GM12872 (cell line): ENCODE data around the gene MGST3.

ENCODE experiments used
- TF ChIP-seq, protein P1 (sequence below): IDR thresholded peaks from 3 replicates; pipeline ENCODE4 v1.5.1; 2011; ENCODE audit warnings: low read depth, mild to moderate bottlenecking, low read length, moderate library complexity; ENCODE audit not compliant: insufficient read depth

MGST3 gene

DNA sequence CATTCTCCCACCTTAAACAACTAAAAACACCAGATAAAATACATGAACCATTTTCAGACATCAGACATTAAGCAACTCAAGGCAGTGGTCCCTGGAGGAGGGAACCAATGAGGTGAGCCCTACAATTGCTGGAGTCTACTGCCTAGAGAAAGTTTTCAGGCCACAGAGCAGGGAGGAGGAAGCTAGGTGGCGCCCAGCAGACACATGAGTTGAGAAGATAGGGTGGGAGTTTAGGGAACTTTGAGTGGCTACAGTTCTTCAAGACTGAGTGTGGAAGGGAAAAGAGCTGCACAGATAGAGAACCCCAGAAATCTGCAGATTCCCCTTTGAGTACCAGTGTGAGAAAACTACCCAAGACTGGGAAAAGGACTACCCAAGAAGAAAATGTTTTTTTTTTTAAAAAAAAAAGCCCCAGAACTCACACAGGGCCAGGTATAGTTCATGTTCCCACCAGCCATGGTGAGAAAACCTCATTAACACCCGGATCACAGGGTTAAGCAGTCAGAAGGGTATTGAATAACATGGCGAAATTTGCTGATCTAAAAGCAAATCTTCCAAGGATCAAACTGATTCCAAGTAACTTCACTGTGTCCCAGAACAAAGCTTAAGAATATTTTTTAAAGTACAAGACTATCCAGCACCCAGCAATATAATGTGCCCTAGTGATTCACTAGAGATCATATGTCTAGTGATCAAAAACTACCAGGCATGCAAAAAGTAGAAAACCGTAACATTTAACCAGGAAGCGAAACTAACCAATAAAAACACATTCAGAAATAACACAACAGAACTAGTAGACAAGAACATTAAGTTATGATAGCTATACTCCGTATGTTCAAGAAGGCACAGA, 55.3 kb downstream of the MGST3 start:
- TF ChIP-seq, protein P1, sequence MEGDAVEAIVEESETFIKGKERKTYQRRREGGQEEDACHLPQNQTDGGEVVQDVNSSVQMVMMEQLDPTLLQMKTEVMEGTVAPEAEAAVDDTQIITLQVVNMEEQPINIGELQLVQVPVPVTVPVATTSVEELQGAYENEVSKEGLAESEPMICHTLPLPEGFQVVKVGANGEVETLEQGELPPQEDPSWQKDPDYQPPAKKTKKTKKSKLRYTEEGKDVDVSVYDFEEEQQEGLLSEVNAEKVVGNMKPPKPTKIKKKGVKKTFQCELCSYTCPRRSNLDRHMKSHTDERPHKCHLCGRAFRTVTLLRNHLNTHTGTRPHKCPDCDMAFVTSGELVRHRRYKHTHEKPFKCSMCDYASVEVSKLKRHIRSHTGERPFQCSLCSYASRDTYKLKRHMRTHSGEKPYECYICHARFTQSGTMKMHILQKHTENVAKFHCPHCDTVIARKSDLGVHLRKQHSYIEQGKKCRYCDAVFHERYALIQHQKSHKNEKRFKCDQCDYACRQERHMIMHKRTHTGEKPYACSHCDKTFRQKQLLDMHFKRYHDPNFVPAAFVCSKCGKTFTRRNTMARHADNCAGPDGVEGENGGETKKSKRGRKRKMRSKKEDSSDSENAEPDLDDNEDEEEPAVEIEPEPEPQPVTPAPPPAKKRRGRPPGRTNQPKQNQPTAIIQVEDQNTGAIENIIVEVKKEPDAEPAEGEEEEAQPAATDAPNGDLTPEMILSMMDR, result peak; percentile 27; the same call in 2 of the 3 replicates

DNA sequence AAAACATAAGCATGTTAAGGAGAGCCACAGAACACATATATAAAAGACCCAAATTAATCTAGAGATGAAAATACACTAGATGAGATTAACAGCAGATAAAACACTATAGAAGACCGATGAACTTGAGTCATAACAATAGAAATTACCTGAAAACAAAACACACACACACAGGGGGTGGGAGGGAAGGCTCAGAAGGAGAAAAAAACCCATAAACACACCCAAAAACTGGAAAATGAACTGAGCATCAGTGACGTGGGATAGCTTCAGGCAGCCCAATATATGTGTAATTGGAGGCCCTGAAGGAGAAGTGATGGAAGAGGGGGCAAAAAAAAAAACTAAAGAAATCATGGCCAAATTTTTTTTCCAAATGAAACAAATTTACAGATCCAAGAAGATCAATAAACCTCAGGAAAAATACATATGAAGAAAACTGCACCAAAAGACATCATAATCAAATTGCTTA, 56.0 kb downstream of the MGST3 start:
- TF ChIP-seq, protein P1, result no peak

DNA sequence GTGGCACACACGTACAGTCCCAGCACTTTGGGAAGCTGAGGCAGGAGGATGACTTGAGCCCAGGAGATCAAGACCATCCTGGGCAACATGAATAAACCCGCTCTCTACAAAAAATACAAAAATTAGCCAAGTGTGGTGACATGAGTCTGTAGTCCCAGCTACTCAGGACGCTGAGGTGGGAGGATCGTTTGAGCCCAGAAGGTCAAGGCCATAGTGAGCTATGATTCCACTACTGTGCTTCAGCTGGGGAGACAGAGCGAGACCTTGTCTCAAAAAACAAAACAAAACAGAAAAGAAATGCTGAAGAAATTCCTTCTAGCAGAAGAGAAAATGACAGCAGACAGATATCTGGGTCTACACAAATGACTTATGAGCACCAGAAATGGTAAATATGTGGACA, 57.0 kb downstream of the MGST3 start:
- TF ChIP-seq, protein P1, result no peak

DNA sequence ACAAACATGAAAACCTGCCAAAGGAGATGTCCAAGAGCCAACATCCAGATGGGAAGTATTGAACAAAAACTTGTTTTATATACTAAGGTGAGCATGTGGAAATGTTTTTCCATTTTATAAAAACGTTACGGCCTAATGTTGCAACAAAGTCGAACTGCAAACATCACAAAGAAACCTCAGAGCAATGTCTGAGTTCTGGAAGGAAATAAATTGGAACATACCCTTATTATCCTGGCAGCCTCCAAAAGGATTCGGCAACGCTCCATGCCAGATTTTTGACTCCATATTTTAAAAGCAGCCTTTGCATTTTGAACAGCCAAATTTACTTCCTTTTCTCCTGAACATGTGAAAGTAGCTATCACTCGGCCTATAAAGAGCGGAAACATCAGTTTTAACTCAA, 64.0 kb downstream of the MGST3 start:
- TF ChIP-seq, protein P1, result no peak

DNA sequence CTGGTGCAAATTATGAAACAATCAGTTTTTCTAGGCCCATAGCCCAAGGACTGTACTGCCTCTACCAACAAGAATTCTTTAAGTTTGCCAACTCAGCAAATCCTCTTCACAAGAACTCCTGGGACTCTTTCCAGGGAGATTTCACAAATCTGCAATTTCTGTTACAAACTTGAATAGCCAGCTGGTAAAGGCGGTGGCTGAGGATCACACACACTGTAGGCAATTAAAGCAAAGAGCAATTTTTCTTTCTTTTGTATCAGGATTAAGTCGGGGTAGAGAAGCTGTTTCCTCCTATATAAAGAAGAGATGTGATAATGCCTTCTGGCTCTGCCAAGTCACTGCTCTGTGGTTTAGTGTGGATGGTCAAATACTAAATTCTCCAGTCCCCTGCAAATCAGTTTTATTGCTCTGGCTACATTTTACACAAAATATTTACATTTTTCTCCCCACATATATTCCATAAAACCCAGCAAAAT, 65.6 kb downstream of the MGST3 start:
- TF ChIP-seq, protein P1, result no peak

DNA sequence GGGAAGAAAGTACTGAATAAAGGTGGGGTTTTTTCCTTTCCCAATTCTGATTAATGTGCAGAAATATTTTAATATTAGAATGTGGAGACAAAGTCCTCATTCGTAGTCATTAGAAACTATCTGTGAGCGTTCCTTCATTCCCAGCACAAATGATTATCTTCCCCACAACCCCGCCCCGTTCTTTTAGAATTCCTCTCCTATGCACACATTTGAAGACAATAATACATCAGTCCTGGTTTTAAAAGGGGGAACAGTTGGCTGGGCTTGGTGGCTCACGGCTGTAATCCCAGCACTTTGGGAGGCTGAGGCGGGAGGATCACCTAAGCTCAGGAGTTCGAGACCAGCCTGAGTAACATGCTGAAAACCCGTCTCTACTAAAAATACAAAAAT, 66.5 kb downstream of the MGST3 start:
- TF ChIP-seq, protein P1, result no peak

DNA sequence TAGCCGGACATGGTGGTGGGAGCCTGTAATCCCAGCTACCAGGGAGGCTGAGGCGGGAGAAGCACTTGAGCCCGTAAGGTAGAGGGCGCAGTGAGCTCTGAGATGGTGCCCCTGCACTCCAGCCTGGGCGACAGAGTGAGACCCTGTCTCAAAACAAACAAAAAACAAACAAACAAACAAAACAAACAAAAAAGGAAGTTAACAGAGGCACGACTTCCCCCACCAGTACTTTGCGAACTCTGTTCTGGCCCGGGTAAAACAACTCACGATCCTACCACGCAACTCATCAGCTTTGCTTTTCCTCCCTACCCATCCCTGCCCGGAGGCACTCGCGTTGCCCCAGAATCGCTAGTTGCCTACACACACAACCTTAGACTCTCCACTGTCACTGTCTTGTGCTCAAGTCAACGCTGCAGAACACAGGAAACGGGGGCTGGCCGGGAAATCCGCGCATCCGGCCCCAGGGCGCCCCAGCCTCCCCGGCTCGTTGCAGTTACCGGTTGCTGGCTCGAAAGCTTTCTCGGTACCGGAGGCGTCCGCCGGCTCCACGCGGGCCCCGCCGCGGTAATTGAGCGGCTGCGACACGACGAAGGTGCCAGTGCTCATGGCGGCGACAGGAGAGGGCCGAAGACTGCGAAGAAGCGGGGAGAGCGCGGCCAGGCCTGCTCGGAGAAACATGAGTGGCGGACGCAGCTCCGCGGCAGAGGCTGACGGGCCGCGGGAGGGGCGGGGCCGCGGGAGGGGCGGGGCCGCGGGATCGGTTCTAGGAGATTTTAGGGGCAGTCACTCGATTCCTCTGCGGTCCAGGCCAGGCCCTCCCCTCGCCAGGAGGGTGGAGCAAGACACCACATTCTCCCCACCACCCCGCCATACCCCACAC, 67.1 kb downstream of the MGST3 start, which contains the start of gene ALDH9A1:
Gene ALDH9A1 (minus strand): TSS at position 682 of the 880 bp plus-strand sequence. CDS start 4 bp downstream, at position 678.
- TF ChIP-seq, protein P1, result peak; percentile 44; the same call in 2 of the 3 replicates
